Psoas muscle (tissue), 8 donors: Measurements from ENCODE around the gene CRAT. TPM values are rescaled to one million over a fixed set of nuclear protein-coding genes. Genes with fewer than 3 reads are reported as not detected.

Experiments
- ATAC-seq, 4 donors: fragments of 200-7000 bp; cut with Tn5 transposase; one replicate each; pipeline ENCODE4 v1.9.1; 2020; ENCODE audit warnings: moderate library complexity in 3 of 4, mild to moderate bottlenecking in 2 of 4
- DNase-seq, 2 donors: peaks; one replicate each; pipeline ENCODE4 v3.0.0-alpha.2; 2020
- H3K27ac ChIP-seq: fragments of 200-600 bp; one replicate; pipeline ENCODE4 v1.8.0; 2022
- H3K27me3 ChIP-seq, 3 donors: fragments of 200-600 bp in 1 of 3; one replicate each; pipeline versions ENCODE4 v1.6.1 to v1.8.0; 2013 to 2022; ENCODE audit warnings: low read length in 2 of 3, mild to moderate bottlenecking in 2 of 3, moderate library complexity in 1 of 3; ENCODE audit not compliant: insufficient read depth in 3 of 3
- H3K36me3 ChIP-seq, 2 donors: fragments of 200-600 bp in 1 of 2; one replicate each; pipeline versions ENCODE4 v1.6.1 to v1.8.0; 2013 to 2022; ENCODE audit warnings: low read depth in 1 of 2, mild to moderate bottlenecking in 1 of 2, moderate library complexity in 1 of 2; ENCODE audit not compliant: insufficient read depth in 1 of 2
- H3K4me1 ChIP-seq: fragments of 200-600 bp; one replicate; pipeline ENCODE4 v1.8.0; 2022
- H3K4me3 ChIP-seq: fragments of 200-600 bp; one replicate; pipeline ENCODE4 v1.8.0; 2022; ENCODE audit warnings: mild to moderate bottlenecking
- H3K9me3 ChIP-seq: fragments of 200-600 bp; one replicate; pipeline ENCODE4 v1.8.0; 2022
- CTCF ChIP-seq: fragments of 200-600 bp; IDR thresholded peaks from one replicate; pipeline ENCODE4 v1.8.0; 2022; ENCODE audit warnings: antibody characterized with exemption
- WGBS, 3 donors: extraction: QIAGEN DNeasy Blood & Tissue Kit; methylation state at CpG; one replicate each; pipeline versions ENCODE4 v1.1.6 to v1.1.7; 2013; 5-methylcytosine and 5-hydroxymethylcytosine counted together
- intact Hi-C, 2 donors: fragments of 100-400 bp; cut with DNase I; formaldehyde crosslinking; loops; one replicate each; pipeline versions ENCODE4 v1.11.0 to v1.14.2; 2022
- polyA plus RNA-seq, 3 donors: library from polyadenylated mRNA; stranded (reverse); fragments of 200-250 nt; gene quantifications; one replicate each; pipeline ENCODE4 v1.2.3, GENCODE V29; 2013
- total RNA-seq, 4 donors: library from RNA; stranded (reverse); fragmentation: NEBNext Ultra II Directional in 2 of 4; extraction: Animal tissue kit (Norgen Biotek cat#: 25700) in 2 of 4; gene quantifications; one replicate each; pipeline versions ENCODE4 v1.2.1 to v1.2.4, GENCODE V29; 2021 to 2023
- donor health status: healthy with polysubstance abuse.
- donor health status: DM: no; HTN: no; CAD: no; lungs with moderate emphysema.
- donor health status: Bipolar disorder and iron deficiency.
- donor health status: healthy.
- donor health status: DM: yes; HTN: yes; CAD: no.
- donor health status: DM: no; HTN: no; CAD: no.
- donor health status: DM: no; HTN: no; CAD: no.
- donor health status: DM: yes; HTN: yes; CAD: no.

CRAT gene
- total and polyA plus RNA-seq, 7 donors: 88.7 to 229 (median 123) TPM

DNA sequence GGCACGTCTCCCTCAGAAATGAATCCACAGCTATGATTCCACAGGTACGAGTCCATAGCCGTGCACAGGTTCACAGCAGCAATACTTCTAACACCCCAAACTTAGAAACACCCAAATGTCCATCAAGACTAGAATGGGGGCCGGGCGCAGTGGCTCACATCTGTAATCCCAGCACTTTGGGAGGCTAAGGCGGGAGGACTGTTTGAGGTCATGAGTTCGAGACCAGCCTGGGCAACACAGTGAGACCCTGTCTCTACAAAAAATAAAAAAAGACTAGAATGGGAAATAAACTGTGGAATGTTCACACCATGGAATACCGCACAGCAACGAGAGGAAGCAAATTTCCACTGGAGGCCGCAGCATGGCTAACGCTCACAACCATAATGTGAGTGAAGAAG is 34.0 kb downstream of the CRAT start:
- intact Hi-C loops: no loop called here
- Histone ChIP-seq H3K36me3 (no peaks in the 10 kb centered on the region), H3K4me1 (peaks cover under 1% of the 10 kb centered on the region), H3K27me3 (no peaks in the 10 kb centered on the region), H3K4me3 (no peak overlapping the region), H3K27ac (no peak overlapping the region), H3K9me3 (no peaks in the 10 kb centered on the region)
- TF ChIP-seq CTCF: no peak
- no peak for ATAC-seq
- WGBS, 3 donors: 85 to 89% (median 87%) methylated on average over 11 of the region's 11 CpGs
- no peak for DNase-seq

DNA sequence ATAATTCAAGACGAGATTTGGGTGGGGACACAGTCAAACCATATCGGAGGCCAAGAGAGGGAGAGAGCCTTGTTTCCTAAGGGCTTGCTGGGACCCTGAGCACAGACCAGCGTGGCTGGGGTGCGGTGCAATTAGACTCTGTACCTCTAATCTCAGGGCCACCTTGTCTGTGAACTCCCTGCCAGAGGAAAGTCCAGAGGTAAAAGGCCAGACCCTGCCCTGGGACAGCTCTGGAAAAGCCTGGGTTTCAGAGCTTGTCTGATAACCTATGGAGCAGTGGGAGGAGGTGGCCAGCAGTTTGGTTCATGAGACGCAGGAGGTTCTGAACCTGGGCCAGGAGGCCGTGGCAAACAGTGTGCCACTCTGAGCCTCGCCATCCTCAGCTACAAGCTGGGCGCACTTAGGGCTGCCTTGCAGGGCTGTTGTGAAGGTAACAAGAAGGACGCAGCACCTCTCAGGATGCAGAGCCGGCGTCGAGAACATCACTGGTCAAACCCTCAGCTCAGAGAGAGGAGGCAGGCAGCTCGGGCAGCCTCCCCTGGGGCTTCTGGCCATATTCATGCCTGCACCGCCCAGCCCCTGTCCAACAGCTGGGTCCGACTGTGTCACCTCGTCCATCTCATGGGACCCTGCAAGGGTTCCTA is 34.5 kb downstream of the CRAT start:
- Histone ChIP-seq H3K4me1 (no peaks in the 10 kb centered on the region), H3K27ac (no peak overlapping the region), H3K36me3 (no peaks in the 10 kb centered on the region), H3K4me3 (no peak overlapping the region), H3K27me3 (no peaks in the 10 kb centered on the region), H3K9me3 (no peaks in the 10 kb centered on the region)
- DNase-seq (no peak), ATAC-seq (no peak)
- TF ChIP-seq CTCF: no peak
- 75 to 82% (median 75%) methylated on average over 13 to 16 of the region's 16 CpGs for WGBS, 3 donors
- intact Hi-C loops: no loop called here

GRCh38 chr9:129074106-129074505 is 36.5 kb downstream of the CRAT start:
- peaks cover 0 to 10% of the 10 kb centered on the region in 2 donors for H3K36me3 ChIP-seq
- no peak for DNase-seq
- H3K9me3 ChIP-seq: no peaks in the 10 kb centered on the region
- H3K27me3 ChIP-seq: no peaks in the 10 kb centered on the region
- no peak overlapping the region for H3K27ac ChIP-seq
- intact Hi-C loops: loop anchor here in 1 of 2 donors (5.0 kb wide), 1 partner anchor 37 kb away; the partner anchor contains the start of gene MIGA2
- WGBS, 3 donors: 85 to 90% (median 87%) methylated on average over 3 of the region's 3 CpGs
- no peaks in the 10 kb centered on the region for H3K4me1 ChIP-seq
- no peak overlapping the region for H3K4me3 ChIP-seq
- no peak for TF ChIP-seq CTCF
- ATAC-seq: no peak

GRCh38 chr9:129073404-129073803 is 37.2 kb downstream of the CRAT start:
- Histone ChIP-seq H3K27ac (no peak overlapping the region), H3K4me1 (no peaks in the 10 kb centered on the region), H3K27me3 (no peaks in the 10 kb centered on the region), H3K9me3 (no peaks in the 10 kb centered on the region), H3K4me3 (no peak overlapping the region), H3K36me3 (peaks cover 0 to 17% of the 10 kb centered on the region in 2 donors)
- WGBS, 3 donors: 85 to 96% (median 93%) methylated on average over 8 of the region's 8 CpGs
- ATAC-seq (no peak), DNase-seq (no peak)
- TF ChIP-seq CTCF: no peak
- intact Hi-C loops: loop anchor here in 1 of 2 donors (5.0 kb wide), 1 partner anchor 36 kb away; the partner anchor contains the start of gene MIGA2

GRCh38 chr9:129072171-129072570 is 38.4 kb downstream of the CRAT start:
- 63 to 77% (median 64%) methylated on average over 9 of the region's 9 CpGs for WGBS, 3 donors
- TF ChIP-seq CTCF: no peak
- Histone ChIP-seq H3K36me3 (peaks cover 3 to 29% of the 10 kb centered on the region in 2 donors), H3K4me1 (no peaks in the 10 kb centered on the region), H3K9me3 (no peaks in the 10 kb centered on the region), H3K27ac (no peak overlapping the region), H3K27me3 (no peaks in the 10 kb centered on the region), H3K4me3 (no peak overlapping the region)
- intact Hi-C loops: loop anchor here in 1 of 2 donors (5.0 kb wide), 1 partner anchor 35 kb away; the partner anchor contains the start of gene MIGA2
- DNase-seq: no peak
- no peak for ATAC-seq
